ENCODE data around the gene STAT1.

- TF ChIP-seq EZH2 (IDR thresholded peaks at IDR 0.05; ENCODE audit: borderline replicate concordance, low read depth, low read length, poor library complexity, severe bottlenecking) (no peak), CTCF (conservative IDR thresholded peaks at IDR 0.05; ENCODE audit: low read depth, low read length) (no peak)
Observed at GRCh38 chr2:190987116-190987515, 26.9 kb downstream of the STAT1 start.
